OCI-LY7 (cell line): ENCODE measurements around the gene PSME3IP1. TPM values are rescaled to one million over a fixed set of nuclear protein-coding genes. Genes with fewer than 3 reads are reported as not detected.

ENCODE experiments used
- BruUV-seq: library from RNA; stranded (reverse); fragments of 400-500 nt; replicated peaks from 2 replicates; lab custom pipeline; 2021; lab: Mats Ljungman, UMichigan
- CTCF ChIA-PET: fragments of 300-600 bp; sonication (Branson Sonifier 250); formaldehyde crosslinking; loops from one replicate; lab custom pipeline; 2022; ENCODE audit warnings: antibody characterized with exemption; ENCODE audit not compliant: unreplicated experiment; lab: Charles Lee
- POLR2A ChIA-PET: fragments of 300-600 bp; sonication (Branson Sonifier 250); formaldehyde crosslinking; loops from one replicate; lab custom pipeline; 2022; ENCODE audit warnings: antibody characterized with exemption; lab: Charles Lee
- DNase-seq: peaks from one replicate; pipeline ENCODE4 v3.0.0-alpha.2; 2015; ENCODE audit warnings: low spot score
- H2AFZ ChIP-seq: fragments of 200-600 bp; sonication (generic), shearing (Covaris generic); 2 replicates; pipeline ENCODE4 v1.6.1; 2014; ENCODE audit warnings: mild to moderate bottlenecking, antibody characterized with exemption, low read length, moderate library complexity
- H3K27ac ChIP-seq: fragments of 200-600 bp; sonication (generic); 2 replicates; pipeline ENCODE4 v1.5.1; 2014; ENCODE audit warnings: mixed run types, low read depth, mild to moderate bottlenecking, moderate library complexity, low read length, inconsistent platforms; ENCODE audit not compliant: poor library complexity, severe bottlenecking
- H3K36me3 ChIP-seq: fragments of 200-600 bp; sonication (generic); 2 replicates; pipeline ENCODE4 v1.6.1; 2014; ENCODE audit warnings: mild to moderate bottlenecking, antibody characterized with exemption, low read length, moderate library complexity, mixed read lengths; ENCODE audit not compliant: insufficient read depth
- H3K4me1 ChIP-seq: fragments of 200-600 bp; sonication (generic); 2 replicates; pipeline ENCODE4 v1.5.1; 2014; ENCODE audit warnings: mild to moderate bottlenecking, low read length; ENCODE audit not compliant: insufficient read depth, poor library complexity, severe bottlenecking
- H3K4me2 ChIP-seq: fragments of 200-600 bp; sonication (generic); 2 replicates; pipeline ENCODE4 v1.6.1; 2014; ENCODE audit warnings: mild to moderate bottlenecking, low read length
- H3K4me3 ChIP-seq: fragments of 200-600 bp; sonication (generic); 2 replicates; pipeline ENCODE4 v1.5.1; 2014; ENCODE audit warnings: mild to moderate bottlenecking, low read depth, low read length; ENCODE audit not compliant: poor library complexity, severe bottlenecking
- H3K79me2 ChIP-seq: fragments of 200-600 bp; sonication (generic); 2 replicates; pipeline ENCODE4 v1.6.1; 2016; ENCODE audit warnings: low read depth, mild to moderate bottlenecking, low read length, moderate library complexity, mixed read lengths; ENCODE audit not compliant: insufficient read depth
- H3K9me2 ChIP-seq: fragments of 200-600 bp; sonication (generic); 2 replicates; pipeline ENCODE4 v1.6.1; 2016; ENCODE audit warnings: mild to moderate bottlenecking, low read length, mixed read lengths; ENCODE audit not compliant: insufficient read depth
- H3K9me3 ChIP-seq: fragments of 200-600 bp; sonication (generic); 2 replicates; pipeline ENCODE4 v1.6.1; 2014; ENCODE audit warnings: mild to moderate bottlenecking, mixed run types, low read length, mixed read lengths
- H4K20me1 ChIP-seq: fragments of 200-600 bp; sonication (generic); 2 replicates; pipeline ENCODE4 v1.6.1; 2014; ENCODE audit warnings: mild to moderate bottlenecking, antibody characterized with exemption, low read length, moderate library complexity, mixed read lengths; ENCODE audit not compliant: insufficient read depth
- EZH2phosphoT487 ChIP-seq: fragments of 200-600 bp; sonication (generic); IDR thresholded peaks from 2 replicates; pipeline ENCODE4 v1.6.1; 2018; ENCODE audit warnings: low read depth, borderline replicate concordance, mild to moderate bottlenecking, mixed run types, antibody characterized with exemption, low read length, moderate library complexity, mixed read lengths
- intact Hi-C: fragments of 100-400 bp; cut with micrococcal nuclease; formaldehyde crosslinking; loops from one replicate; pipeline ENCODE4 v1.10.0; 2022; ENCODE audit not compliant: unreplicated experiment
- total RNA-seq, 2 experiments: library from RNA; depleted of rRNA in 1 of 2; stranded (reverse); fragments of >200 nt in 1 of 2; shearing (Covaris generic) in 1 of 2; gene quantifications; 2 replicates each; pipeline ENCODE4 v1.2.3, GENCODE V29; 2014 to 2022
- TF ChIP-seq, protein P1 (sequence below): fragments of 200-600 bp; sonication (generic); conservative IDR thresholded peaks from 2 replicates; pipeline ENCODE4 v1.5.1; 2014; ENCODE audit warnings: mild to moderate bottlenecking, antibody characterized with exemption, low read length, moderate library complexity, mixed read lengths

Gene PSME3IP1
- total RNA-seq, 2 experiments from 2014 or later, result 89.5 to 152 TPM

DNA sequence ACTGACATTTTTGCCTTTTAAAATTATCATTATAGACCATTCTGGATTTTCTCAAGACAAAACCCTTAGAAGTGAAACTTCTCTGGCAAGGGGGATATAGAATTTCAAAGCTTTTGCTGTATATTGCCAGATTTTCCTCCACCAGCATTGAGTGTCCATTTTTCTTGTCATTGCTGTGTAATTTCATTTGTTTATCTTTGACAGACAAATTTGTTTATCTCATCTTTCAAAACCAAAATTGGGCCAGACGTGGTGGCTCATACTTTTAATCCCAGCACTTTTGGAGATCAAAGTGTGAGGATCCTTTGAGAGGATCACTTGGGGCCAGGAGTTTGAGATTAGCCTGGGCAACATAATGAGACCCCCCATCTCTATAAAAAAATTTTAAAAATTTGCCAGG lies 43.2 kb upstream of the PSME3IP1 start:
- intact Hi-C loops, result no loop called here
- POLR2A ChIA-PET, result interaction anchor here (0.6 kb wide), 1 partner anchor 33 kb away, joined by 3 read pairs; no protein-coding TSS in a partner anchor
- CTCF ChIA-PET, result no interaction called here

GRCh38 chr16:57226701-57227621 lies 41.1 kb upstream of the PSME3IP1 start:
- ChIA-PET POLR2A (no interaction called here), CTCF (no interaction called here)
- intact Hi-C loops, result no loop called here
- H3K9me3 ChIP-seq, result no peaks in the 10 kb centered on the region
- peaks cover 90% of the 10 kb centered on the region for H3K36me3 ChIP-seq
- no peaks in the 10 kb centered on the region for H3K4me1 ChIP-seq
- no peaks in the 10 kb centered on the region for H3K9me2 ChIP-seq
- no peak overlapping the region for H3K4me3 ChIP-seq
- no peak overlapping the region for H3K27ac ChIP-seq
- no peak for DNase-seq
- BruUV-seq, result no TSS peak
- no peak overlapping the region for H3K4me2 ChIP-seq
- no peak for TF ChIP-seq EZH2phosphoT487
- TF ChIP-seq, protein P1, sequence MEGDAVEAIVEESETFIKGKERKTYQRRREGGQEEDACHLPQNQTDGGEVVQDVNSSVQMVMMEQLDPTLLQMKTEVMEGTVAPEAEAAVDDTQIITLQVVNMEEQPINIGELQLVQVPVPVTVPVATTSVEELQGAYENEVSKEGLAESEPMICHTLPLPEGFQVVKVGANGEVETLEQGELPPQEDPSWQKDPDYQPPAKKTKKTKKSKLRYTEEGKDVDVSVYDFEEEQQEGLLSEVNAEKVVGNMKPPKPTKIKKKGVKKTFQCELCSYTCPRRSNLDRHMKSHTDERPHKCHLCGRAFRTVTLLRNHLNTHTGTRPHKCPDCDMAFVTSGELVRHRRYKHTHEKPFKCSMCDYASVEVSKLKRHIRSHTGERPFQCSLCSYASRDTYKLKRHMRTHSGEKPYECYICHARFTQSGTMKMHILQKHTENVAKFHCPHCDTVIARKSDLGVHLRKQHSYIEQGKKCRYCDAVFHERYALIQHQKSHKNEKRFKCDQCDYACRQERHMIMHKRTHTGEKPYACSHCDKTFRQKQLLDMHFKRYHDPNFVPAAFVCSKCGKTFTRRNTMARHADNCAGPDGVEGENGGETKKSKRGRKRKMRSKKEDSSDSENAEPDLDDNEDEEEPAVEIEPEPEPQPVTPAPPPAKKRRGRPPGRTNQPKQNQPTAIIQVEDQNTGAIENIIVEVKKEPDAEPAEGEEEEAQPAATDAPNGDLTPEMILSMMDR, result no peak
- no peaks in the 10 kb centered on the region for H3K79me2 ChIP-seq
- no peaks in the 10 kb centered on the region for H4K20me1 ChIP-seq
- H2AFZ ChIP-seq, result no peak overlapping the region

More for the DNA sequence above, 43.2 kb upstream of the PSME3IP1 start:
- H3K4me2 ChIP-seq, result no peak overlapping the region
- H3K4me3 ChIP-seq, result no peak overlapping the region
- no peaks in the 10 kb centered on the region for H3K9me3 ChIP-seq
- peaks cover 2% of the 10 kb centered on the region for H3K4me1 ChIP-seq
- H3K79me2 ChIP-seq, result no peaks in the 10 kb centered on the region
- H4K20me1 ChIP-seq, result no peaks in the 10 kb centered on the region
- DNase-seq, result no peak
- H3K27ac ChIP-seq, result no peak overlapping the region
- H3K9me2 ChIP-seq, result no peaks in the 10 kb centered on the region
- TF ChIP-seq, protein P1, result no peak
- TF ChIP-seq EZH2phosphoT487, result no peak
- H3K36me3 ChIP-seq, result peaks cover 92% of the 10 kb centered on the region
- no peak overlapping the region for H2AFZ ChIP-seq
- no TSS peak for BruUV-seq

GRCh38 chr16:57225978-57226377 lies 40.1 kb upstream of the PSME3IP1 start:
- H3K27ac ChIP-seq, result no peak overlapping the region
- H3K4me3 ChIP-seq, result no peak overlapping the region
- no peaks in the 10 kb centered on the region for H4K20me1 ChIP-seq
- ChIA-PET POLR2A (interaction anchor here (0.7 kb wide), 1 partner anchor 132 kb away, joined by 3 read pairs; no protein-coding TSS in a partner anchor), CTCF (no interaction called here)
- H3K79me2 ChIP-seq, result no peaks in the 10 kb centered on the region
- no peak for DNase-seq
- H3K36me3 ChIP-seq, result peaks cover 90% of the 10 kb centered on the region
- H3K4me2 ChIP-seq, result no peak overlapping the region
- no TSS peak for BruUV-seq
- no peaks in the 10 kb centered on the region for H3K4me1 ChIP-seq
- intact Hi-C loops, result no loop called here
- TF ChIP-seq, protein P1, result no peak
- no peak for TF ChIP-seq EZH2phosphoT487
- no peaks in the 10 kb centered on the region for H3K9me3 ChIP-seq
- no peak overlapping the region for H2AFZ ChIP-seq
- no peaks in the 10 kb centered on the region for H3K9me2 ChIP-seq
